Right lung (tissue), 10 donors: ENCODE data around the gene HPS1. TPM values are rescaled to one million over a fixed set of nuclear protein-coding genes. Genes with fewer than 3 reads are reported as not detected.
A peak's percentile ranks its signal among the peaks of the same experiment; 100 is the strongest.

Source experiments
- DNase-seq, 2 donors: peaks; one replicate each; pipeline ENCODE4 v3.0.0-alpha.2; 2013
- long read RNA-seq, 8 donors: transcript quantifications; one replicate each; lab custom pipeline, GENCODE V29; 2026
- polyA plus RNA-seq, 5 donors: library from polyadenylated mRNA; unstranded; fragments of 120-200 nt; gene quantifications; one replicate each; pipeline versions ENCODE4 v1.2.1 to v1.2.3, GENCODE V29; 2013; ENCODE audit warnings: inconsistent platforms in 1 of 5, low replicate concordance in 1 of 5; ENCODE audit not compliant: insufficient read length in 5 of 5, insufficient read depth in 1 of 5

HPS1 gene
- polyA plus RNA-seq, result 10 to 100 TPM; 28.8 to 41.6 (median 35.8) TPM
- long read RNA-seq, donor 1, transcript HPS1-207 (4 exons, 922 nt), result major isoform, 6 of 7 reads
- long read RNA-seq, donor 1, partial matches to known transcripts, result 0 of 7 reads
- long read RNA-seq, donor 1, other reads (novel, unspliced or antisense), result 0 of 7 reads
- long read RNA-seq, donor 2, transcript HPS1-207 (4 exons, 922 nt), result major isoform, 5 of 12 reads
- long read RNA-seq, donor 2, partial matches to known transcripts, result 5 of 12 reads
- long read RNA-seq, donor 2, other reads (novel, unspliced or antisense), result 0 of 12 reads
- long read RNA-seq, donor 3, partial matches to known transcripts, result 0 of 5 reads
- long read RNA-seq, donor 3, other reads (novel, unspliced or antisense), result 0 of 5 reads
- long read RNA-seq, donor 4, partial matches to known transcripts, result 0 of 3 reads
- long read RNA-seq, donor 4, other reads (novel, unspliced or antisense), result 0 of 3 reads
- long read RNA-seq, donor 5, transcript HPS1-207 (4 exons, 922 nt), result major isoform, 6 of 7 reads
- long read RNA-seq, donor 5, partial matches to known transcripts, result 0 of 7 reads
- long read RNA-seq, donor 5, other reads (novel, unspliced or antisense), result 0 of 7 reads
- long read RNA-seq, donor 6, partial matches to known transcripts, result 0 of 7 reads
- long read RNA-seq, donor 6, other reads (novel, unspliced or antisense), result 0 of 7 reads
- long read RNA-seq, donor 7, transcript HPS1-207 (4 exons, 922 nt), result major isoform, 7 of 10 reads
- long read RNA-seq, donor 7, partial matches to known transcripts, result 0 of 10 reads
- long read RNA-seq, donor 7, other reads (novel, unspliced or antisense), result 0 of 10 reads
- long read RNA-seq, donor 8, partial matches to known transcripts, result 0 of 4 reads
- long read RNA-seq, donor 8, other reads (novel, unspliced or antisense), result 0 of 4 reads

- DNase-seq, result peak; percentile 62 to 68
These were observed at the start of gene HPS1 for GRCh38 chr10:98446661-98447221. Gene HPS1 (minus strand): TSS chr10:98446935. CDS start chr10:98443240, 3,695 bp downstream.

- DNase-seq, result no peak
These were observed 46.0 kb upstream of the HPS1 start for GRCh38 chr10:98492763-98493162.

- no peak for DNase-seq
These were observed 43.1 kb upstream of the HPS1 start for GRCh38 chr10:98489561-98490481.

- DNase-seq, result no peak
These were observed 42.1 kb upstream of the HPS1 start for GRCh38 chr10:98488669-98489430.

GRCh38 chr10:98487649-98488048 lies 40.9 kb upstream of the HPS1 start:
- DNase-seq, result no peak

GRCh38 chr10:98486421-98486820 lies 39.7 kb upstream of the HPS1 start:
- no peak for DNase-seq

GRCh38 chr10:98485959-98486358 lies 39.2 kb upstream of the HPS1 start:
- DNase-seq, result no peak

GRCh38 chr10:98483658-98484057 lies 36.9 kb upstream of the HPS1 start:
- DNase-seq, result no peak

- DNase-seq, result no peak
These were observed 35.4 kb upstream of the HPS1 start for GRCh38 chr10:98482096-98482495.

- no peak for DNase-seq
These were observed 34.7 kb upstream of the HPS1 start for GRCh38 chr10:98481404-98481945.

- DNase-seq, result no peak
These were observed 31.9 kb upstream of the HPS1 start for GRCh38 chr10:98478430-98479222.

- no peak for DNase-seq
These were observed 31.1 kb upstream of the HPS1 start for GRCh38 chr10:98477861-98478260.

- DNase-seq, result no peak
These were observed 27.9 kb upstream of the HPS1 start for GRCh38 chr10:98474628-98475027.

GRCh38 chr10:98472196-98472595 lies 25.5 kb upstream of the HPS1 start:
- no peak for DNase-seq

GRCh38 chr10:98470850-98471249 lies 24.1 kb upstream of the HPS1 start:
- no peak for DNase-seq

GRCh38 chr10:98469001-98469931 lies 22.5 kb upstream of the HPS1 start:
- DNase-seq, result no peak

- peak; percentile 77 to 85 for DNase-seq
These were observed 21.0 kb upstream of the HPS1 start for GRCh38 chr10:98467506-98468318.
